NB4 (cell line): ENCODE results near the gene NUDCD2.

ENCODE experiments used
- DNase-seq: peaks from one replicate; pipeline ENCODE4 v3.0.0; 2010; ENCODE audit warnings: low read depth
- H3K4me3 ChIP-seq: one replicate; pipeline ENCODE4 v1.5.1; 2011; ENCODE audit warnings: mild to moderate bottlenecking, low read depth, low read length, moderate library complexity
- CTCF ChIP-seq: IDR thresholded peaks from one replicate; pipeline ENCODE4 v1.5.1; 2012; ENCODE audit warnings: low read depth, low read length
- MAX ChIP-seq: IDR thresholded peaks from 2 replicates; pipeline ENCODE4 v1.6.1; 2011; ENCODE audit warnings: low read depth, low read length
- MYC ChIP-seq: IDR thresholded peaks from 2 replicates; pipeline ENCODE4 v1.6.1; 2011; ENCODE audit warnings: low read depth, low read length
- POLR2A ChIP-seq: IDR thresholded peaks from 2 replicates; pipeline ENCODE4 v1.6.1; 2011; ENCODE audit warnings: mild to moderate bottlenecking; ENCODE audit not compliant: insufficient read length; ENCODE audit errors: extremely low read depth

The NUDCD2 gene

GRCh38 chr5:163451489-163451888 is 8.4 kb downstream of the NUDCD2 start:
- TF ChIP-seq MYC (no peak), CTCF (no peak), POLR2A (no peak), MAX (no peak)
- H3K4me3 ChIP-seq, result no peak overlapping the region
- DNase-seq, result no peak

- TF ChIP-seq CTCF (no peak), MAX (no peak), MYC (no peak), POLR2A (no peak)
- no peak for DNase-seq
- no peak overlapping the region for H3K4me3 ChIP-seq
These were observed 11.4 kb downstream of the NUDCD2 start for GRCh38 chr5:163448491-163448890.

GRCh38 chr5:163447875-163448274 is 12.0 kb downstream of the NUDCD2 start:
- DNase-seq, result no peak
- no peak overlapping the region for H3K4me3 ChIP-seq
- TF ChIP-seq MAX, result no peak

GRCh38 chr5:163447191-163447590 is 12.7 kb downstream of the NUDCD2 start:
- DNase-seq, result no peak
- no peak for TF ChIP-seq CTCF
- TF ChIP-seq POLR2A, result no peak
- TF ChIP-seq MAX, result no peak
- no peak for TF ChIP-seq MYC
- no peak overlapping the region for H3K4me3 ChIP-seq

GRCh38 chr5:163445345-163445744 is 14.6 kb downstream of the NUDCD2 start:
- H3K4me3 ChIP-seq, result no peak overlapping the region
- TF ChIP-seq MYC (no peak), POLR2A (no peak), MAX (no peak)
- DNase-seq, result no peak

GRCh38 chr5:163444526-163444925 is 15.4 kb downstream of the NUDCD2 start:
- no peak for DNase-seq
- H3K4me3 ChIP-seq, result no peak overlapping the region
- TF ChIP-seq POLR2A (no peak), CTCF (no peak), MYC (no peak), MAX (no peak)

GRCh38 chr5:163440954-163441353 is 18.9 kb downstream of the NUDCD2 start:
- TF ChIP-seq MAX (no peak), MYC (no peak), POLR2A (no peak), CTCF (no peak)
- no peak overlapping the region for H3K4me3 ChIP-seq
- no peak for DNase-seq
